ENCODE measurements around the gene NMNAT2. TPM values are rescaled to one million over a fixed set of nuclear protein-coding genes. Genes with fewer than 3 reads are reported as not detected.

NMNAT2 gene
- total and polyA plus RNA-seq, 2 donors (not counting 3 experiments of a cell fraction or from before 2014, with no cell fraction given) = 0.28 to 0.38 TPM

DNA sequence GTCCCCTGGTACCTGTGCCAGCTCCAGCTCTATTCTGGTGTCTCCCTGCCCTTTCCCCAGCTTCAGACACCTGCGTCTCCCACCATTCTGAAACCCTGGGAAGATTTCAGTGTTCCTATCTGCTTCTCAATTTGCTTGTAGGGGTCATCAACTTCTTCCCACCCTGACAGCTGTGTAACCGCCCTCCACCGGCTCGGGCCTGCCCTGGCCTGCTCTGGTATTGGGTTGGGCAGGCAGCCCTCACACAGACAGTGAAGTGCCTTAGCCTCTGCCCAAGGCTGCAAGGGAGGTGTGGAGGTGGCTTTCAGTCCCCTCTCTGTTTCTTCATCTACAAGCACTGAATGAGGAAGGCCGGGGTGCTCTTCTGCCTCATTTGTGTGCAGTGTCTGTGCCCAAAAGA lies 134.9 kb downstream of the NMNAT2 start:
- Histone ChIP-seq H3K4me2 (ENCODE audit: insufficient read depth, low read length) (no peak overlapping the region), H4K20me1 (replicated peaks; ENCODE audit: control insufficient read depth, extremely low read depth, insufficient read depth, low read length) (no peaks in the 10 kb centered on the region), H3K79me2 (ENCODE audit: control insufficient read depth, insufficient read depth, low read length) (no peaks in the 10 kb centered on the region), H3K27ac (ENCODE audit: insufficient read depth, low read depth, low read length) (no peak overlapping the region), H3K9ac (replicated peaks; ENCODE audit: extremely low read depth, insufficient read depth, low read length) (no peak overlapping the region), H2AFZ (ENCODE audit: low read depth, low read length) (no peak overlapping the region), H3K36me3 (ENCODE audit: control insufficient read depth in 2 of 2, extremely low read depth in 1 of 2, insufficient read depth in 2 of 2, low read length in 2 of 2) (no peaks in the 10 kb centered on the region), H3K9me1 (replicated peaks; ENCODE audit: control insufficient read depth, extremely low read depth, insufficient read depth, low read length) (no peaks in the 10 kb centered on the region), H3K4me3 (replicated peaks in 1 of 3; ENCODE audit: insufficient read depth in 1 of 3, low read depth in 1 of 3, low read length in 3 of 3) (no peak overlapping the region), H3K4me1 (ENCODE audit: control insufficient read depth, extremely low read depth, insufficient read depth, low read length) (peaks cover 12% of the 10 kb centered on the region), H3K27me3 (ENCODE audit: control insufficient read depth in 2 of 2, insufficient read depth in 2 of 2, low read length in 2 of 2) (no peaks in the 10 kb centered on the region), H3K9me3 (replicated peaks; ENCODE audit: control insufficient read depth, insufficient read depth, low read length) (no peaks in the 10 kb centered on the region)
- dilution Hi-C loops (cut with MboI; ENCODE audit: extremely low pct_ligation_motif_present, low sequenced_read_pairs) = no loop called here
- POLR2A ChIA-PET = no interaction called here
- TF ChIP-seq, protein P1, sequence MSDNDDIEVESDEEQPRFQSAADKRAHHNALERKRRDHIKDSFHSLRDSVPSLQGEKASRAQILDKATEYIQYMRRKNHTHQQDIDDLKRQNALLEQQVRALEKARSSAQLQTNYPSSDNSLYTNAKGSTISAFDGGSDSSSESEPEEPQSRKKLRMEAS (IDR thresholded peaks at IDR 0.05; ENCODE audit: insufficient read depth, insufficient read length) = no peak
- TF ChIP-seq POLR2AphosphoS5 (IDR thresholded peaks at IDR 0.05; ENCODE audit: insufficient read depth, low read depth, low read length) = no peak
- TF ChIP-seq FOS (IDR thresholded peaks at IDR 0.05; ENCODE audit: borderline replicate concordance, insufficient read depth, low read length) = no peak
- no peak for TF ChIP-seq JUN (IDR thresholded peaks at IDR 0.05; ENCODE audit: borderline replicate concordance, insufficient read depth, insufficient read length, low read depth)
- no peak for TF ChIP-seq EZH2 (IDR thresholded peaks at IDR 0.05; ENCODE audit: borderline replicate concordance, low read depth, low read length, severe bottlenecking)
- TF ChIP-seq, protein P2, sequence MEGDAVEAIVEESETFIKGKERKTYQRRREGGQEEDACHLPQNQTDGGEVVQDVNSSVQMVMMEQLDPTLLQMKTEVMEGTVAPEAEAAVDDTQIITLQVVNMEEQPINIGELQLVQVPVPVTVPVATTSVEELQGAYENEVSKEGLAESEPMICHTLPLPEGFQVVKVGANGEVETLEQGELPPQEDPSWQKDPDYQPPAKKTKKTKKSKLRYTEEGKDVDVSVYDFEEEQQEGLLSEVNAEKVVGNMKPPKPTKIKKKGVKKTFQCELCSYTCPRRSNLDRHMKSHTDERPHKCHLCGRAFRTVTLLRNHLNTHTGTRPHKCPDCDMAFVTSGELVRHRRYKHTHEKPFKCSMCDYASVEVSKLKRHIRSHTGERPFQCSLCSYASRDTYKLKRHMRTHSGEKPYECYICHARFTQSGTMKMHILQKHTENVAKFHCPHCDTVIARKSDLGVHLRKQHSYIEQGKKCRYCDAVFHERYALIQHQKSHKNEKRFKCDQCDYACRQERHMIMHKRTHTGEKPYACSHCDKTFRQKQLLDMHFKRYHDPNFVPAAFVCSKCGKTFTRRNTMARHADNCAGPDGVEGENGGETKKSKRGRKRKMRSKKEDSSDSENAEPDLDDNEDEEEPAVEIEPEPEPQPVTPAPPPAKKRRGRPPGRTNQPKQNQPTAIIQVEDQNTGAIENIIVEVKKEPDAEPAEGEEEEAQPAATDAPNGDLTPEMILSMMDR (IDR thresholded peaks at IDR 0.05; ENCODE audit: extremely low read depth in 1 of 2, insufficient read depth in 1 of 2, low read depth in 1 of 2, low read length in 2 of 2) = no peak
- no peak for TF ChIP-seq POLR2A (IDR thresholded peaks at IDR 0.05; ENCODE audit: low read depth, low read length)
- CTCF ChIA-PET = interaction anchor here (0.9 to 4.2 kb wide), 7 partner anchors 11 to 321 kb away, joined by 3 to 32 read pairs (median 4); no protein-coding TSS in a partner anchor
- no TSS peak for BruUV-seq (replicated peaks)
- intact Hi-C loops (cut with micrococcal nuclease) = loop anchor here (5.0 kb wide), 1 partner anchor 634 kb away; no protein-coding TSS in a partner anchor
- no peak for FAIRE-seq
- DNase-seq (ENCODE audit: low read depth, low spot score) = no peak
